ENCODE measurements around the gene MGST2. TPM values are rescaled to one million over a fixed set of nuclear protein-coding genes. Genes with fewer than 3 reads are reported as not detected.

The MGST2 gene
- total RNA-seq, 2 donors from 2014 or later = 188 to 215 TPM

- H3K4me1 ChIP-seq (ENCODE audit: control insufficient read depth, insufficient read depth, low read length) = peaks cover 4% of the 10 kb centered on the region
- H3K36me3 Mint-ChIP-seq (ENCODE audit: low read depth) = peaks cover 78% of the 10 kb centered on the region
- TF ChIP-seq CTCF (conservative IDR thresholded peaks at IDR 0.05) = no peak
Observed at GRCh38 chr4:139684351-139684750, 18.7 kb downstream of the MGST2 start.

GRCh38 chr4:139685180-139685579, 19.6 kb downstream of the MGST2 start:
- Histone ChIP-seq H3K9me3 (ENCODE audit: control insufficient read depth, low read length) (peaks cover 19% of the 10 kb centered on the region), H3K27ac (ENCODE audit: low read depth, low read length) (no peak overlapping the region), H3K4me1 (ENCODE audit: control insufficient read depth, insufficient read depth, low read length) (peaks cover 4% of the 10 kb centered on the region), H3K27me3 (ENCODE audit: control insufficient read depth, insufficient read depth, low read length, poor library complexity, severe bottlenecking) (no peaks in the 10 kb centered on the region), H3K36me3 (ENCODE audit: control insufficient read depth, insufficient read depth, low read length) (peaks cover 83% of the 10 kb centered on the region), H3K4me3 (ENCODE audit: low read length) (peak overlapping the region; percentile 1), H3K9ac (ENCODE audit: extremely low read depth, low read length, poor library complexity, severe bottlenecking) (no peak overlapping the region)
- WGBS, 2 experiments (ENCODE audit: insufficient coverage in 1 of 2, insufficient read length in 1 of 2) = 87 to 97% methylated on average over 3 to 5 of the region's 5 CpGs
- H3K36me3 Mint-ChIP-seq (ENCODE audit: low read depth) = peaks cover 72% of the 10 kb centered on the region
- TF ChIP-seq CTCF (conservative IDR thresholded peaks at IDR 0.05) = no peak
- H3K27ac Mint-ChIP-seq = no peak overlapping the region
- no peaks in the 10 kb centered on the region for H3K27me3 Mint-ChIP-seq (ENCODE audit: insufficient read depth)
- DNase-seq = no peak
- H3K4me3 Mint-ChIP-seq = no peak overlapping the region
- H3K9me3 Mint-ChIP-seq = peaks cover 2% of the 10 kb centered on the region
- peaks cover 31% of the 10 kb centered on the region for H3K4me1 Mint-ChIP-seq

More at GRCh38 chr4:139684351-139684750, 18.7 kb downstream of the MGST2 start:
- Histone ChIP-seq H3K36me3 (ENCODE audit: control insufficient read depth, insufficient read depth, low read length) (peaks cover 85% of the 10 kb centered on the region), H3K9ac (ENCODE audit: extremely low read depth, low read length, poor library complexity, severe bottlenecking) (no peak overlapping the region), H3K9me3 (ENCODE audit: control insufficient read depth, low read length) (peaks cover 20% of the 10 kb centered on the region), H3K27ac (ENCODE audit: low read depth, low read length) (no peak overlapping the region), H3K4me3 (ENCODE audit: low read length) (no peak overlapping the region), H3K27me3 (ENCODE audit: control insufficient read depth, insufficient read depth, low read length, poor library complexity, severe bottlenecking) (no peaks in the 10 kb centered on the region)
- H3K4me3 Mint-ChIP-seq = no peak overlapping the region
- WGBS, 2 experiments (ENCODE audit: insufficient coverage in 1 of 2, insufficient read length in 1 of 2) = 97 to 100% methylated on average over 1 of the region's 1 CpG
- H3K27me3 Mint-ChIP-seq (ENCODE audit: insufficient read depth) = no peaks in the 10 kb centered on the region
- H3K9me3 Mint-ChIP-seq = peaks cover 2% of the 10 kb centered on the region
- H3K27ac Mint-ChIP-seq = no peak overlapping the region
- no peak for DNase-seq
- peaks cover 33% of the 10 kb centered on the region for H3K4me1 Mint-ChIP-seq

- Histone ChIP-seq H3K4me3 (ENCODE audit: low read length) (peak overlapping the region; percentile 16), H3K36me3 (ENCODE audit: control insufficient read depth, insufficient read depth, low read length) (peaks cover 82% of the 10 kb centered on the region), H3K27ac (ENCODE audit: low read depth, low read length) (no peak overlapping the region), H3K9ac (ENCODE audit: extremely low read depth, low read length, poor library complexity, severe bottlenecking) (no peak overlapping the region), H3K4me1 (ENCODE audit: control insufficient read depth, insufficient read depth, low read length) (peaks cover 4% of the 10 kb centered on the region), H3K9me3 (ENCODE audit: control insufficient read depth, low read length) (peaks cover 19% of the 10 kb centered on the region), H3K27me3 (ENCODE audit: control insufficient read depth, insufficient read depth, low read length, poor library complexity, severe bottlenecking) (no peaks in the 10 kb centered on the region)
- Mint-ChIP-seq H3K36me3 (ENCODE audit: low read depth) (peaks cover 72% of the 10 kb centered on the region), H3K27me3 (ENCODE audit: insufficient read depth) (no peaks in the 10 kb centered on the region), H3K4me3 (peak overlapping the region; percentile 41), H3K4me1 (peaks cover 39% of the 10 kb centered on the region), H3K9me3 (peaks cover 2% of the 10 kb centered on the region), H3K27ac (peak overlapping the region; percentile 83)
- 9% methylated on average over 1 of the region's 1 CpG; no CpG with 5 or more reads in 1 of the 2 experiments for WGBS, 2 experiments (ENCODE audit: insufficient coverage in 1 of 2, insufficient read length in 1 of 2)
- no peak for DNase-seq
- no peak for TF ChIP-seq CTCF (conservative IDR thresholded peaks at IDR 0.05)
Observed at GRCh38 chr4:139686130-139686529, 20.5 kb downstream of the MGST2 start.

Data from endodermal cell (in vitro differentiated cells).